MM.1S (cell line): ENCODE data around the gene QRSL1.

Experiments used
- DNase-seq: peaks from one replicate; pipeline ENCODE4 v3.0.0-alpha.2; 2015
- H2AFZ ChIP-seq: fragments of 300-600 bp; sonication (generic); 2 replicates; pipeline ENCODE4 v1.6.0; 2016; ENCODE audit warnings: antibody characterized with exemption, low read length
- H3F3A ChIP-seq: fragments of 300-600 bp; sonication (generic); 2 replicates; pipeline ENCODE4 v1.6.1; 2016; ENCODE audit warnings: mild to moderate bottlenecking, antibody characterized with exemption, low read length, moderate library complexity, mixed read lengths; ENCODE audit not compliant: insufficient read depth
- H3K27ac ChIP-seq: fragments of 300-600 bp; sonication (generic); 2 replicates; pipeline ENCODE4 v1.5.1; 2016; ENCODE audit warnings: mild to moderate bottlenecking, low read length
- H3K27me3 ChIP-seq: fragments of 300-600 bp; sonication (generic); replicated peaks from 2 replicates; pipeline ENCODE4 v1.6.0; 2016; ENCODE audit warnings: low read length; ENCODE audit not compliant: insufficient read depth
- H3K36me3 ChIP-seq: fragments of 300-600 bp; sonication (generic); replicated peaks from 2 replicates; pipeline ENCODE4 v1.6.1; 2016; ENCODE audit warnings: mild to moderate bottlenecking, low read length, mixed read lengths; ENCODE audit not compliant: insufficient read depth
- H3K4me1 ChIP-seq: fragments of 300-600 bp; sonication (generic); 2 replicates; pipeline ENCODE4 v1.6.1; 2016; ENCODE audit warnings: low read length, mixed read lengths
- H3K4me2 ChIP-seq: fragments of 300-600 bp; sonication (generic); 2 replicates; pipeline ENCODE4 v1.6.0; 2016; ENCODE audit warnings: low read depth, low read length
- H3K4me3 ChIP-seq: fragments of 300-600 bp; sonication (generic); 2 replicates; pipeline ENCODE4 v1.5.1; 2016; ENCODE audit warnings: low read length, mixed read lengths
- H3K79me2 ChIP-seq: fragments of 300-600 bp; sonication (generic); 2 replicates; pipeline ENCODE4 v1.6.1; 2016; ENCODE audit warnings: mixed run types, low read length, mixed read lengths
- H3K9ac ChIP-seq: fragments of 300-600 bp; sonication (generic); 2 replicates; pipeline ENCODE4 v1.6.1; 2016; ENCODE audit warnings: low read length, mixed read lengths
- H3K9me2 ChIP-seq: fragments of 300-600 bp; sonication (generic); replicated peaks from 2 replicates; pipeline ENCODE4 v1.6.1; 2016; ENCODE audit warnings: mild to moderate bottlenecking, low read length, mixed read lengths; ENCODE audit not compliant: insufficient read depth
- H3K9me3 ChIP-seq: fragments of 300-600 bp; sonication (generic); replicated peaks from 2 replicates; pipeline ENCODE4 v1.6.1; 2016; ENCODE audit warnings: mild to moderate bottlenecking, low read length, mixed read lengths; ENCODE audit not compliant: insufficient read depth
- H4K20me1 ChIP-seq: fragments of 300-600 bp; sonication (generic); 2 replicates; pipeline ENCODE4 v1.6.1; 2016; ENCODE audit warnings: mild to moderate bottlenecking, low read length, moderate library complexity, mixed read lengths; ENCODE audit not compliant: insufficient read depth
- EZH2 ChIP-seq: fragments of 300-600 bp; sonication (generic); optimal IDR thresholded peaks from 2 replicates; pipeline ENCODE3; 2017; ENCODE audit warnings: low read depth, mild to moderate bottlenecking, antibody characterized with exemption, low read length, mixed read lengths
- EZH2phosphoT487 ChIP-seq: fragments of 300-600 bp; sonication (generic); IDR thresholded peaks from 2 replicates; pipeline ENCODE4 v1.6.1; 2018; ENCODE audit warnings: antibody characterized with exemption, low read length
- TF ChIP-seq, protein P1 (sequence below): fragments of 300-600 bp; sonication (generic); IDR thresholded peaks from 2 replicates; pipeline ENCODE4 v1.5.1; 2016; ENCODE audit warnings: antibody characterized with exemption, low read length, mixed read lengths

The QRSL1 gene

DNA sequence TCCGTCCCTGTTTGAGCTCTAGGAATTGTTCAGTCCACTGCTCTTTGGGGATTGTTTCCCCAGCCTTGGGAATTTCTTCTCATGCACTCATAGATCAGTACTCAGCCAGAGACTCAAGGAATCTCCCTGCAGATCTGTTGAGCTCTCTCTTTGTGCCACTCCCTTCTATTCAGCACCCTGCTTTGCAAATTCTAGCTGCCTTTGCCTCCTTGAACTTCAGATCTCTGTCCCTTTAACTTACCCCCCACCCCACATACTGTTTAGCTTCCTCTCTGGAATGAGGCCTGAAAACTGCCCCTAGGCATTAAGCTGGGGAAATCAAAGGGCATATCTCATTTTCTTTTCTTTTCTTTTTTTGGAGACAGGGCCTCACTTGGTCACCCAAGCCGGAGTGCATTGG is 30.5 kb downstream of the QRSL1 start:
- no peak for DNase-seq
- H3K4me2 ChIP-seq: no peak overlapping the region
- no peaks in the 10 kb centered on the region for H3K9me3 ChIP-seq
- H4K20me1 ChIP-seq: no peaks in the 10 kb centered on the region
- peaks cover 10% of the 10 kb centered on the region for H3K36me3 ChIP-seq
- no peaks in the 10 kb centered on the region for H3K79me2 ChIP-seq
- TF ChIP-seq, protein P1, sequence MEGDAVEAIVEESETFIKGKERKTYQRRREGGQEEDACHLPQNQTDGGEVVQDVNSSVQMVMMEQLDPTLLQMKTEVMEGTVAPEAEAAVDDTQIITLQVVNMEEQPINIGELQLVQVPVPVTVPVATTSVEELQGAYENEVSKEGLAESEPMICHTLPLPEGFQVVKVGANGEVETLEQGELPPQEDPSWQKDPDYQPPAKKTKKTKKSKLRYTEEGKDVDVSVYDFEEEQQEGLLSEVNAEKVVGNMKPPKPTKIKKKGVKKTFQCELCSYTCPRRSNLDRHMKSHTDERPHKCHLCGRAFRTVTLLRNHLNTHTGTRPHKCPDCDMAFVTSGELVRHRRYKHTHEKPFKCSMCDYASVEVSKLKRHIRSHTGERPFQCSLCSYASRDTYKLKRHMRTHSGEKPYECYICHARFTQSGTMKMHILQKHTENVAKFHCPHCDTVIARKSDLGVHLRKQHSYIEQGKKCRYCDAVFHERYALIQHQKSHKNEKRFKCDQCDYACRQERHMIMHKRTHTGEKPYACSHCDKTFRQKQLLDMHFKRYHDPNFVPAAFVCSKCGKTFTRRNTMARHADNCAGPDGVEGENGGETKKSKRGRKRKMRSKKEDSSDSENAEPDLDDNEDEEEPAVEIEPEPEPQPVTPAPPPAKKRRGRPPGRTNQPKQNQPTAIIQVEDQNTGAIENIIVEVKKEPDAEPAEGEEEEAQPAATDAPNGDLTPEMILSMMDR: no peak
- TF ChIP-seq EZH2phosphoT487 (no peak), EZH2 (no peak)
- no peak overlapping the region for H3K27ac ChIP-seq
- H3K9me2 ChIP-seq: no peaks in the 10 kb centered on the region
- no peaks in the 10 kb centered on the region for H3K4me1 ChIP-seq
- no peak overlapping the region for H3K9ac ChIP-seq
- no peak overlapping the region for H3K4me3 ChIP-seq
- H2AFZ ChIP-seq: no peak overlapping the region
- H3F3A ChIP-seq: no peaks in the 10 kb centered on the region
- H3K27me3 ChIP-seq: no peaks in the 10 kb centered on the region

DNA sequence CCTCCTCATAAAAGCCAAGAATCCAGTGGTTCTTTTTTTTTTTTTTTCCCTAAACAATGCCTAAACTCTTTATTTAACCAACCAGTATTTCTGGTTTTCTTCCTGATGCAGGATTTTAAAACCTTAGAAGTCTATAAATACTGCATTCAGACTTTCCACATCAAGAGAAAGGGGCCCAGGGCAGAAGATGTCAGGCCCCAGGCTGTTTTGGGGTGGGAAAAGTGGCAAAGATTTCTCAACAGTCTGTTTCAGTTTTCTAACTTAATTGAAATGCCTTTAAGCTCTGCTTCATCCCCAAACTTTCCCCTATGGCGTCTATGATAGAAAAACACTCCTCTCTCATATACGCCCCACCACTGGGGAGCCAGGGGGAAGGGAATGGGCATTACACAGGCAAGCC is 33.1 kb downstream of the QRSL1 start:
- H2AFZ ChIP-seq: no peak overlapping the region
- peaks cover 7% of the 10 kb centered on the region; the same call in 1 of the 2 replicates for H3K36me3 ChIP-seq
- no peaks in the 10 kb centered on the region for H3K27me3 ChIP-seq
- no peak overlapping the region for H3K4me2 ChIP-seq
- H3K9me3 ChIP-seq: no peaks in the 10 kb centered on the region
- H3K9me2 ChIP-seq: no peaks in the 10 kb centered on the region
- H4K20me1 ChIP-seq: no peaks in the 10 kb centered on the region
- H3K27ac ChIP-seq: no peak overlapping the region
- H3K4me1 ChIP-seq: no peaks in the 10 kb centered on the region
- H3K79me2 ChIP-seq: no peaks in the 10 kb centered on the region
- H3K9ac ChIP-seq: no peak overlapping the region
- TF ChIP-seq EZH2 (no peak), EZH2phosphoT487 (no peak)
- TF ChIP-seq, protein P1: no peak
- no peaks in the 10 kb centered on the region for H3F3A ChIP-seq
- no peak for DNase-seq
- H3K4me3 ChIP-seq: no peak overlapping the region

DNA sequence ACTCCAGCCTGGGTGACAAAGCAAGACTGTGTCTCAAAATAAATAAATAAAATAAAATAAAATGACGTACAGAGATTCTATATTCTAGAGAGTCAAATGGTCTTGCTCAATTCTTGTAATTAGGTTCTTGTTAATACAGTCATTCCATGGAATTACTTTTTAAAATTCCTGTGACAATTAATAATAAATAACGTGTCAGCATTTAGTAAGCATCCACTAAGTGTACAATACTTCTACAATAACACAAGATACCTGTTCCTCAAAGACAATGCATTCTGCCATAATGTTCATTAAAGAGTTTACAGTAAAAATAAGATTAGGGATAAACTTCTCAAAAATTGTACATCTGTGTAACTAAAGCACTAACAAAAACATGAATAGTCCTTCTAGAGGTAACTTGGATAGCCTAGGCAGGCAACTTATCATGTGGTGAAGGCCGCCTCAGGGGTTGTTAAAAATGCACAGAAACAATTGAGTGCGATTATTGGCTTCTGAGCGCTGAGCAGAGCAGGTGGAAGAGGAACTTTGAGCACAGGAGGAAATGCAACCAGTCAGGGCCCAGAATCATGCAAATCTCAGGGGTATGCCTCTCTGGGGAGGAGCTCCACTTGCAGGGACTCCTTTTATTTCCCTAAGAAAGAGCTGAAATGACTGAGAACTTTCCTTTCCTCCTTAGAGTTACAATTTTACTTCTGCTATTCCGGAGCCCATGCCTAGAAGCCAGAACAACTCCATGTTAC is 37.1 kb downstream of the QRSL1 start:
- TF ChIP-seq EZH2phosphoT487: no peak
- TF ChIP-seq EZH2: no peak
- TF ChIP-seq, protein P1: no peak
- H3K27me3 ChIP-seq: no peaks in the 10 kb centered on the region
- no peak for DNase-seq
- H3K79me2 ChIP-seq: no peaks in the 10 kb centered on the region
- H3K4me1 ChIP-seq: no peaks in the 10 kb centered on the region
- no peaks in the 10 kb centered on the region for H3K36me3 ChIP-seq
- H3K9me2 ChIP-seq: no peaks in the 10 kb centered on the region
- no peaks in the 10 kb centered on the region for H3K9me3 ChIP-seq
- H4K20me1 ChIP-seq: no peaks in the 10 kb centered on the region
- H3K4me2 ChIP-seq: no peak overlapping the region
- H3K27ac ChIP-seq: no peak overlapping the region
- no peaks in the 10 kb centered on the region for H3F3A ChIP-seq
- no peak overlapping the region for H3K9ac ChIP-seq
- no peak overlapping the region for H3K4me3 ChIP-seq
- H2AFZ ChIP-seq: no peak overlapping the region
